ENCODE measurements around the gene CNTNAP2.
"Not testable (repeated sequence)": the region's sequence is repeated elsewhere in the genome, so short reads cannot be mapped to it uniquely, and the experiment has no call there.

Gene CNTNAP2

DNA sequence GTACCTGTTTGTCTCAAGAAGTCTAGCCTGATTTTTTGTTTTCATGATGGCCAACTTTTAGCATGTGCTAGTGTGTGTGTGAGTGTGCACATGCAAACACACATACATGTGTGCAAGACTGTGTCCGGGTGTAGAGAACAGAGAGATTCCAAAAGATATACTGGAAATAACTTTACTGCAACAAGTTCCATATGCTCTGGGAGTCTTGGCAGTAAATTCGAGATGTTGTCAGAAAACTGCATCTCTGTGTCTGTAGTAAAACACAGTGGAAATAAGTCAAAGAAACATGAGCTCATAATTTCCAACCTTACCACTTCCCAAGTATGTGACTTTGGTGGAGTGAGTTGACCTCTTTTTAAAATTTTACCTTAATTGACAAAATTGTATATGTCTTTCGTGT is 1523.2 kb downstream of the CNTNAP2 start:
- DNase-seq (ENCODE audit: low read depth in 2 of 2): no peak

- no peak for DNase-seq (ENCODE audit: low read depth in 2 of 2)
Observed at GRCh38 chr7:147640821-147641220, 1524.2 kb downstream of the CNTNAP2 start.

DNA sequence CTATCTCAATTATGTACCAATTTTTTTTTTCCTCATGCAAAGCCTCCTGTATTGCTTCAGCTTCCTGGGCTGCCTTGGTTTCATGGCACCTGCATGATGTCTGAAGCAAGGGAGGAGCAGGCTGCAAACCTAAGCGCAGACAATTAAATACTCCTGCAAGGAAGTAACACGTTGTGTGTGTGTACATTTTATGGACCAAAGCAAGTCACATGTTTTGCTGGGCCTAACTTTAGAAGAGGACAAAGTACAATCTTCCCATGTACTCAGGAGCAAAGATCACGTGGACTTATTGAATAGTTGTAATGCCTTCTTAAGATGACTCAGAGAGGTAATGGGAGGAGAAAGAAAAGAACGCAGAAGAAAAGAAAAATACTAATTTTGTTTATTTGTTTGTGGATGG is 1530.0 kb downstream of the CNTNAP2 start:
- DNase-seq (ENCODE audit: low read depth in 2 of 2): no peak

DNA sequence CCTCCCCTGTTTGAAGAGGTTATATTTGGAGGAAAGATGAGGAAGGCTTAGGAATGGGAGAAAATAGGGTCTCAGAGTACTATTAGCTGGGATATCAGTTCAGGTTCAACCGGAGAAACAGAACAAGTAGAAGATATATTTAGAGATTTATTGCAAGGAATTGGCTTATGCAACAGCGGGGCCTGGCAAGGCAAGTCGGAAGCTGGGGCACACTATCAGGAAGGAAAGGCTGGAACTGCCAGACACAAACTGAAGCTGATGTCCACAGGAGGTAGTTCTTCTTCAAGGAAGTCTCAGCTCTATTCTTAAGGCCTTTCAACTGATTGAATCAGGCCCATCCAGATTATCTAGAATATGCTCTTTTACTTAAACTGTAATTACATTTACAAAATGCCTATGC is 1534.4 kb downstream of the CNTNAP2 start:
- DNase-seq (ENCODE audit: low read depth in 2 of 2): no peak

- no peak for DNase-seq (ENCODE audit: low read depth in 2 of 2)
Observed at GRCh38 chr7:147651601-147652000, 1535.0 kb downstream of the CNTNAP2 start.

DNA sequence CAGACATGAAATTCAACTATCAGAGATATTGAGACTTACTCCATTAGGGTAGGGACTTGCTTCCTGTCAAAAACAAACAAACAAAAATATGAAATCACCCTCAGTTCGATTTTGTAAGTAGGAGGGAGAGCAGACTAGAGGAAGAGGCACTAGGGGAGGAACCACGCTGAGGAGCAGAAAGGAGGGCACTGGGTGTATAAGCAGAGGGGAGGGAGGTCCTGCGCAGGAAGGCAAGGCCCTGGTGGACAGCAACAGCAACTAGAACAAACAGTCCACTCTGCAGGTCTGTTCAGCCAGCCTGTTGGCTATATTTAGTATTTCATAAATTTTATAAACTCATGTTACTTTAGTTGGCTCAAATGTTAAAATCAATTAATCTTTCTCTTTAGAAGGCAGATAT is 1536.9 kb downstream of the CNTNAP2 start:
- DNase-seq (ENCODE audit: low read depth in 2 of 2): no peak

DNA sequence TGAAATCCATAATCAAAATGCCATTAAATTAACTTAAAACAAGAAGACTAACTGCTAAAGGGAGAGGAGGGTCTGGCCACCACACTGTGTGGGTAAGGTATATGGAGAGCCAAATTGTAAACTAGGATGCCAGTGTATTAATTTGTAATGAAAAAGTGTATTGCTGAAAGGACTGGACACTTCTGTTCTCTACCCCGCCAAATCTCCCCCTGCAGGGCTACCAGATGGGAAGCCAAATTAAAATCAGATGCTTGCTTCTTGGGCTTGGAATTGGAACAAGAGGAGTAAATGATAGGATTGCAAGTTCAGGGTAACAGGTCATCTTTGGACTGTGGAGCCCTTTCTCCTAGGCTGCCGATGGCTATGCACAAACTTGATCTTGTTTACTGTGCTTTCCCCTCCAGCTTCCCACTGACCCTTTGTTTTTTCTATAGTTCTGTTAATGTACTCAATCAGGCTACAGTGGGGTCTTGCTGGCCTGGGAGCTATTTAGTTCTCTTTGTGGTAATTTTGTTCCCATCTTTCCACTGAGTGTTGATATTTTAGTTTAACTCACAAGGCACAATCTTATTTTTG is 1541.9 kb downstream of the CNTNAP2 start:
- no peak for DNase-seq (ENCODE audit: low read depth in 2 of 2)

DNA sequence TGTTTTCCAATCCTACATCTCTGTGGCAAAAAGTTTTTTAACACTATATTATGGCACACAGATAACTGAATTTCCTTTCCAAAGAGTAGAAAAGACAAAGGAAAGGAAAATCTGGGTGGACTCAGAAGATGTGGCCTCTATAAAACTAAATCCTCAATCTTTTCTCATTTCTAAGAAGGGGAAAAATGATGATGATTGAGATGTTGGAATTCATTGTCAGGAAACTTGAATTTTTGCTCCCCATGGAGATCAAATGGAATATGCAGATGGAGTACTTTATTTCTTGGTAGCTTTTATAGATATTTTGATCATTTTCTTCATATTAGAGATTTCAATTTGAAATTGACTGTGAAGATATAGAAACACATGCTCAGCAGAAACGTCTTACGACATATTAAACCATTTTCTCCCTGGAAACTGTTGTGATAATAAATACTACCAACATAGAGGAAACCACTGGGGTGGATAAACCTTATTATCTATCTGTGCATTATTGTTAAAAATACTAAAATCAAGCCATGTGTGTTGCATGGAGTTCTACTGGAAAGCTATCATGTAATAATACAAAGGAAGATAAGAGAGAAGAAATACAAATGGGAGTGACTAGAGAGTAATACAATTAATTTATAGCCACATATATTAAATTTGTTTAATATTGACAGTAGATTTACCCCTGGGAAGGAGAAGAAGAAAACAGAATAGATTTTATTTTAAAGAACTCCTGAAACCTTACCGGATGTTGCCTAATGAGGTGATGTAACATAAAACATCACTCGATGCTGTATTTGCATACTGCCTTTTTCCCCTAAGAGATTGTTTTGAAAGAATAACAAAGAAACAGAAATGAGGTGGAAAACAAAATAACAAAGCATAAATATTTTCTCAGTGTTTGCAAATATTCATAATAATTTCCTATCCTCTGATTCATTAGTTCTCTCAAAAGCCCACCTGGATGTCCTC is 1542.7 kb downstream of the CNTNAP2 start:
- no peak for DNase-seq (ENCODE audit: low read depth in 2 of 2)

DNA sequence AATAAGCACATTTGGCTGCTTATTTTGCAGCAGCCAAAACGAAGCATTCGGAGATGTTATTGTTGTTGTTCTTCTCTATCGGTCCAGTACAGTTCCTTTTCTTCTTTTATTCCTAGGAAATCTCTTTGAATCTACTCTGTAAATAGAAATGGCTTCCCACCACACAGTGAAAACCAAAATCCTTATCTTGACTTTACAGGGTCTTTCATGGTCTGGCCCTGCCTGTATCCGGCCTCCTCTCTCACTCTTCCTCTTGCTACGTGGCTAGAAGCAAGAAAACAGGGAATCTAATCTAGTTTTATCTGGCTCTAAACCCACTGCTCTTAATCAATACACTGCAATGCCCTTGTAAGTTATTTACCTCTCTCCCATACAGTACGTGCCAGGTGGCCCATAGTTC is 1547.9 kb downstream of the CNTNAP2 start:
- no peak for DNase-seq (ENCODE audit: low read depth in 2 of 2)

GRCh38 chr7:147670759-147671158 is 1554.2 kb downstream of the CNTNAP2 start:
- DNase-seq (ENCODE audit: low read depth in 2 of 2): no peak

DNA sequence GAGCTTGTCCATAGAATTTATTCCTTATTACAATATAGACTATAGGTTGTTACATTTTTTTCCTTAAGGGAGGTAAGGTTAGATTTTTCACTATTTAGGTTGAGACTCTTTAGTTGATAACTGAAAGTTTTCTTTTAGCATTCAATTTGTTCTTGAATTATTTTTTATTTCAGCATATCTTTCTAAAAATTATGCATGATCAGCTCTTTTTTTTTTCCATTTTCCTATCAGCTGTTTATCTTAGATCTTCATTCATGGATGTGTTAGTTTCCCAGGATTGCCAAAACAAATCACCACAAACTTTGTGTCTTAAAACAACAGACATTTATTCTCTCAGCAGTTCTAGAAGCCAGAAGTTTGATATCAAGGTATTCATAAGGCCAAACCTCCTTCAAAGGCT is 1558.1 kb downstream of the CNTNAP2 start:
- DNase-seq (ENCODE audit: low read depth in 2 of 2): no peak

DNA sequence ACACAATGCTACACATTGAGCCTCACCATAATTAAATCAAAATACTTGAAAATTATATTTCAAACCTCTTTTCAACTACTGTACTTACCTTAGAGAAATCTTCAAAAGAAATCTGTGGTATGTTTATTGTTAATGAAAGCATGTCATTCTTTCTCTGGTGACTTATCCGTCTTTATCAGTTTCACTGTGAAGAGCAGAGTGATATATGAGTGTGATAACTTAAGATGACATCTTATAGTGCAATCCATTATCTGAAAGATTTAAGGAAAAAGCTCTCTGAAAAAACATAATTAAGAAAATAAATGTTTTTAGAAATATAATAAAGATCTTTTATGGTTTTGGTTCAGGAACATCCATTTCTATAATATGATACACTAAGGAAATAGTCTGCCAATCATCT is 1562.3 kb downstream of the CNTNAP2 start:
- DNase-seq (ENCODE audit: low read depth in 2 of 2): no peak

GRCh38 chr7:147681530-147681929 is 1564.9 kb downstream of the CNTNAP2 start:
- no peak for DNase-seq (ENCODE audit: low read depth in 2 of 2)

GRCh38 chr7:147700702-147701101 is 1584.1 kb downstream of the CNTNAP2 start:
- no peak for DNase-seq (ENCODE audit: low read depth in 2 of 2)

DNA sequence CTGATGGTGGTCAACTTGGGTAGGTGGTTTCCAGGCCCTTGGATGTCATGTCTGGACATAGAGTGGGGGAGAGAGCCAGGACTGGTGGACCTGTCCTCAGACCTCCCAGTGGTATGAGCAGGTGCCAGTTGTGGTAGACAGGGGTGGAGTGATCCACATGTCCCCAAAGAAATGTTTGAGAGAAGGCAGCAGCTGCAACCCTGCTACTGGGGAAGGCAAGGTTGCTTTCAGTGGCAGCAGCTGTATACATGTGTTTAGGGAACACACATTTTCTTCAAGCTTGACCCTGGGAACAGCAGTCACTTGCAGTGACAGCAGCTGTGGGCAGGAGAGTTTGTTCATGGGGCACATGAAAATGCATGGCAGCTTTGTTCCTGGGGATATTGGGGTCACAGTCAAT is 1591.3 kb downstream of the CNTNAP2 start:
- DNase-seq (ENCODE audit: low read depth in 2 of 2): no peak

DNA sequence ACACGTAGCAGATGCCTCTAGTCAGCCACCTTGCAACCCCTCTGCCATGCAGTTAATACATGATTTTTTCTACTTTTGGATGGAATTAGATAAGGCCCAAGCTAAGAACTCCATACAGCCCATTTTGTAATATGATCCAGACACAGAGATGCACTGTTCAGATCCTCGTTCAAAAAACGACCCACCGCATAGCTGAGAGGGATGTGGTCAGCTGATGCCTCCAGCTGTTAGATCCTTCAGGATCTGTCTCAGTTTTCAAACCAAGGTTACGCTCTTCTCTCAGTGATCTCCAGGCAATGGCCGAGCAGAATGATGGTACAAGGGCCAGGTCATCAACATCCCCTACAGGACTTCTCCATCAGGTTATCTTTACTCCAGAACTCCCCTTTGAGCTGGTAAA is 1592.3 kb downstream of the CNTNAP2 start:
- no peak for DNase-seq (ENCODE audit: low read depth in 2 of 2)

DNA sequence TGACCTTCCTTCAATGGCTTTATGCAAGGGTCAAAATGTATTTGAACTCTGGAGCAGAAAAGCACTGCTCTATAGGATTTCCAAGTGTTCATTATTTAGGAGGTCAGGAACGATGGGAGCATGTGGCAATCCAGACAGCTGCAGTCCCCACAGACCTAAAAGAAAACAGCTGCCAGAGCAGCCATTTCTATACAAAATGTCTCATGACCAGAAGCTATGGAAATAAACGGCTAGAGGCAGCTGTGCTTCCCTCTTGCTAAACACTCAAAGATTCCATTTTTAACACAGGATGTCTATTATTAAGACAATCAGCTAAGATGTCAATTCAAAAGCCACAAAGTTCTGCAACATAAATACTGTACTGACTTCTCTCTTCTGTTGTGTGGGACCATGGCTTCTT is 1594.8 kb downstream of the CNTNAP2 start:
- DNase-seq (ENCODE audit: low read depth in 2 of 2): no peak

- no peak for DNase-seq (ENCODE audit: low read depth in 2 of 2)
Observed at GRCh38 chr7:147721962-147722830, 1605.6 kb downstream of the CNTNAP2 start.

GRCh38 chr7:147723536-147723935 is 1606.9 kb downstream of the CNTNAP2 start:
- DNase-seq (ENCODE audit: low read depth in 2 of 2): no peak

DNA sequence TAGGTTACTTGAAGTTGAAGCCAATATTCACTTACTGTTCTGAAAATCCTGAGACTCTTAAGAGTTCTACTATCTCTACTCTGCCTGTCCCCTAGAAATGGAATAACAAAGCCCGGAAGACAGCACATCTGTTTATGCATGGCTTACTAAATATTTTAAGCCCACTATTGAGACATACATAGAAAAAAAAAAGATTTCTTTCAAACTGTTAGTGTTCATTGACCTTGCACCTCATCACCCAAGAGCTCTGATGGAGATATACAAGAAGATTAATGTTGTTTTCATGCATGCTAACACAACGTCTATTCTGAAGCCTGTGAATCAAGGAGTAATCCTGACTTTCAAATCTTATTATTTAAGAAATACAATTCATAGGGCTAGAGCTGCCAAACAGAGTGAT is 1614.7 kb downstream of the CNTNAP2 start:
- DNase-seq (ENCODE audit: low read depth in 2 of 2): no peak

DNA sequence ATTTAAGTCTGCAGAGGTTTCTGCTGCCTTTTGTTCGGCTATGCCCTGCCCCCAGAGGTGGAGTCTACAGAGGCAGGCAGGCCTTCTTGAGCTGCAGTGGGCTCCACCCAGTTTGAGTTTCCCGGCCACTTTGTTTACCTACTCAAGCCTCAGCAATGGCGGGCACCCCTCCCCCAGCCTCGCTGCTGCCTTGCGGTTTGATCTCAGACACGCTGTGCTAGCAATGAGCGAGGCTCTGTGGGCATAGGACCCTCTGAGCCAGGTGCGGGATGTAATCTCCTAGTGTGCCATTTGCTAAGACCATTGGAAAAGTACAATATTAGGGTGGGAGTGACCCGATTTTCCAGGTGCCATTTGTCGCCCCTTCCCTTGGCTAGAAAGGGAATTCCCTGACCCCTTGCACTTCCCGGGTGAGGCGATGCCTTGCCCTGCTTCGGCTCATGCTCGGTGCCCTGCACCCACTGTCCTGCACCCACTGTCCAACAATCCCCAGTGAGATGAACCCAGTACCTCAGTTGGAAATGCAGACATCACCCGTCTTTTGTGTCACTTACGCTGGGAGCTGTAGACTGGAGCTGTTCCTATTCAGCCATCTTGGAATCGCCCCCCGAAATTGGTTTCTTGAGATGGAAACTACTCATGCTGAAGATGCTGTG is 1621.1 kb downstream of the CNTNAP2 start:
- not testable (repeated sequence) for DNase-seq (ENCODE audit: low read depth in 2 of 2)

GRCh38 chr7:147742301-147742700 is 1625.7 kb downstream of the CNTNAP2 start:
- no peak for DNase-seq (ENCODE audit: low read depth in 2 of 2)
